K562 (cell line): ENCODE data around the gene ABLIM1. TPM values are rescaled to one million over a fixed set of nuclear protein-coding genes. Genes with fewer than 3 reads are reported as not detected.

ENCODE experiments used
- ATAC-seq: fragments of 200-7000 bp; cut with Tn5 transposase; 3 replicates; pipeline ENCODE4 v1.9.1; 2020; ENCODE audit warnings: moderate library complexity
- BruUV-seq: library from RNA; stranded (reverse); fragments of 400-500 nt; replicated peaks from 2 replicates; lab custom pipeline; 2021; lab: Mats Ljungman, UMichigan
- CTCF ChIA-PET: fragments of 300-600 bp; formaldehyde crosslinking; extraction: SDS; loops from one replicate; lab custom pipeline; 2021; ENCODE audit warnings: low intra/inter-chr PET ratio; lab: Yijun Ruan, JAX
- POLR2A ChIA-PET: fragments of 300-600, 350-650 bp; sonication (Branson Sonifier 250); formaldehyde crosslinking; extraction: SDS; loops from one replicate; lab custom pipeline; 2021; ENCODE audit warnings: antibody characterized with exemption, inconsistent platforms; lab: Yijun Ruan, JAX
- DNase-seq, 4 experiments: peaks; one replicate each; pipeline versions ENCODE4 v3.0.0 to v3.0.0-alpha.2; 2011 to 2018; ENCODE audit warnings: low spot score in 3 of 4, mixed read lengths in 3 of 4; ENCODE audit errors: extremely low read depth in 1 of 4
- FAIRE-seq: peaks from 2 replicates; lab custom pipeline; 2011; peaks lifted over from hg19 to GRCh38; lab: Jason Lieb, UNC
- H2AFZ ChIP-seq: 2 replicates; pipeline ENCODE4 v1.6.0; 2011; ENCODE audit warnings: low read depth, low read length, control low read depth, inconsistent platforms
- H3K27ac ChIP-seq: fragments of 200-600 bp; 3 replicates; pipeline ENCODE4 v1.8.0; 2011; ENCODE audit warnings: low read depth, mild to moderate bottlenecking, control low read depth, inconsistent platforms, low read length, moderate library complexity, mixed read lengths; ENCODE audit errors: extremely low read depth
- H3K27me3 ChIP-seq, 2 experiments: fragments of 300-600 bp in 1 of 2; 2 replicates in 1 of 2; 3 replicates in 1 of 2; pipeline versions ENCODE4 v1.6.0 to v1.8.0; 2011; ENCODE audit warnings: inconsistent platforms in 2 of 2, low read length in 2 of 2, mild to moderate bottlenecking in 1 of 2, mixed read lengths in 1 of 2, moderate library complexity in 1 of 2; ENCODE audit not compliant: control insufficient read depth in 2 of 2, insufficient read depth in 2 of 2
- H3K36me3 ChIP-seq: fragments of 300-600 bp; 3 replicates; pipeline ENCODE4 v1.8.0; 2011; ENCODE audit warnings: mild to moderate bottlenecking, low read length, inconsistent platforms; ENCODE audit not compliant: control insufficient read depth, insufficient read depth
- H3K4me1 ChIP-seq, 2 experiments: fragments of 200-600 bp in 1 of 2; replicated peaks in 1 of 2; 2 replicates in 1 of 2; 3 replicates in 1 of 2; pipeline versions ENCODE4 v1.5.1 to v1.8.0; 2011; ENCODE audit warnings: inconsistent platforms in 2 of 2, low read length in 2 of 2, mild to moderate bottlenecking in 1 of 2, mixed read lengths in 1 of 2, moderate library complexity in 1 of 2; ENCODE audit not compliant: control insufficient read depth in 2 of 2, insufficient read depth in 2 of 2
- H3K4me2 ChIP-seq: 2 replicates; pipeline ENCODE4 v1.6.1; 2011; ENCODE audit warnings: low read length, control low read depth, inconsistent platforms, mixed read lengths; ENCODE audit not compliant: insufficient read depth
- H3K4me3 ChIP-seq: fragments of 200-600 bp; sonication (generic), shearing (Covaris generic); 2 replicates; pipeline ENCODE4 v1.5.1; 2016; ENCODE audit warnings: control low read depth, inconsistent platforms
- H3K79me2 ChIP-seq: fragments of 200-600 bp; 3 replicates; pipeline ENCODE4 v1.8.0; 2011; ENCODE audit warnings: low read length, inconsistent platforms; ENCODE audit not compliant: control insufficient read depth, insufficient read depth
- H3K9ac ChIP-seq, 2 experiments: 2 replicates each; pipeline versions ENCODE4 v1.6.0 to v1.6.1; 2011; ENCODE audit warnings: low read depth in 2 of 2, low read length in 2 of 2, control low read depth in 1 of 2, inconsistent platforms in 1 of 2, mild to moderate bottlenecking in 1 of 2, mixed read lengths in 1 of 2; ENCODE audit not compliant: insufficient read depth in 1 of 2
- H3K9me1 ChIP-seq: one replicate; pipeline ENCODE4 v1.6.0; 2011; ENCODE audit warnings: inconsistent platforms, mild to moderate bottlenecking, low read length, moderate library complexity; ENCODE audit not compliant: control insufficient read depth, insufficient read depth
- H3K9me3 ChIP-seq: replicated peaks from 2 replicates; pipeline ENCODE4 v1.5.1; 2011; ENCODE audit warnings: low read depth, low read length, inconsistent platforms; ENCODE audit not compliant: control insufficient read depth, insufficient read depth
- H4K20me1 ChIP-seq: replicated peaks from 2 replicates; pipeline ENCODE4 v1.6.1; 2011; ENCODE audit warnings: low read length, inconsistent platforms, mixed read lengths; ENCODE audit not compliant: control insufficient read depth, insufficient read depth
- CBX3 ChIP-seq, 2 experiments: IDR thresholded peaks; 1 replicate in 1 of 2; 2 replicates in 1 of 2; pipeline ENCODE4 v1.6.1; 2012; ENCODE audit warnings: inconsistent platforms in 2 of 2, low read length in 2 of 2, borderline replicate concordance in 1 of 2, control low read depth in 1 of 2
- CREB1 ChIP-seq, 2 experiments: sonication (generic) in 1 of 2; formaldehyde crosslinking in 1 of 2; IDR thresholded peaks; 2 replicates each; pipeline versions ENCODE4 v1.6.1 to v1.8.0; 2012 to 2022; ENCODE audit warnings: inconsistent platforms in 1 of 2, mild to moderate bottlenecking in 1 of 2, missing genetic modification reagents in 1 of 2, moderate library complexity in 1 of 2
- DNMT1 ChIP-seq: fragments of 450-650 bp; IDR thresholded peaks from 2 replicates; pipeline ENCODE4 v1.6.1; 2016; ENCODE audit warnings: antibody characterized with exemption, mild to moderate bottlenecking
- HDAC3 ChIP-seq: fragments of 450-650 bp; IDR thresholded peaks from 2 replicates; pipeline ENCODE4 v1.6.1; 2018; ENCODE audit warnings: borderline replicate concordance, mild to moderate bottlenecking, moderate library complexity; ENCODE audit not compliant: partially characterized antibody
- NFE2L1 ChIP-seq: fragments of 450-650 bp; IDR thresholded peaks from 2 replicates; pipeline ENCODE4 v1.6.1; 2016; ENCODE audit warnings: missing genetic modification characterization, low read depth, mild to moderate bottlenecking, missing compliant biosample characterization, moderate library complexity, borderline replicate concordance
- SMAD2 ChIP-seq: fragments of 150-350 bp; IDR thresholded peaks from 2 replicates; pipeline ENCODE4 v1.6.1; 2014; ENCODE audit warnings: low read depth, mild to moderate bottlenecking, low read length
- TBL1XR1 ChIP-seq, 2 experiments: IDR thresholded peaks; 2 replicates each; pipeline ENCODE4 v1.6.1; 2012; ENCODE audit warnings: improper control_type of control experiment in 2 of 2, low read length in 2 of 2, mild to moderate bottlenecking in 1 of 2
- XRCC5 ChIP-seq: fragments of 200-400 bp; formaldehyde crosslinking; IDR thresholded peaks from 2 replicates; pipeline ENCODE4 v1.6.1; 2017; ENCODE audit warnings: low read depth, mild to moderate bottlenecking, low read length
- ZFP30 ChIP-seq: fragments of 250-450 bp; sonication (Bioruptor Pico); IDR thresholded peaks from 2 replicates; pipeline ENCODE4 v1.8.0; 2022; ENCODE audit warnings: moderate library complexity, mild to moderate bottlenecking, inconsistent platforms, borderline replicate concordance
- ZKSCAN3 ChIP-seq: fragments of 250-450 bp; sonication (Bioruptor Pico); IDR thresholded peaks from 2 replicates; pipeline ENCODE4 v1.4.0; 2020
- ZNF143 ChIP-seq: sonication (generic); formaldehyde crosslinking; IDR thresholded peaks from 2 replicates; pipeline ENCODE4 v1.9.0; 2022; ENCODE audit warnings: mild to moderate bottlenecking, missing genetic modification reagents
- ZNF239 ChIP-seq: fragments of 250-450 bp; sonication (Bioruptor Pico); IDR thresholded peaks from 2 replicates; pipeline ENCODE4 v1.4.0; 2020; ENCODE audit warnings: mild to moderate bottlenecking
- WGBS: fragments of 100-300 bp; shearing (Covaris generic); methylation state at CpG from one replicate; pipeline ENCODE4 v1.1.6; 2016; ENCODE audit warnings: low coverage, mixed read lengths; ENCODE audit not compliant: insufficient coverage; ENCODE audit errors: missing lambda C conversion rate; 5-methylcytosine and 5-hydroxymethylcytosine counted together
- in situ Hi-C: fragments of 300-500 bp; cut with MboI; formaldehyde crosslinking; loops from 4 replicates; pipeline ENCODE4 v1.15.0; 2018; ENCODE audit warnings: inconsistent platforms, mixed read lengths
- intact Hi-C: fragments of 100-400 bp; cut with micrococcal nuclease; formaldehyde crosslinking; loops from 2 replicates; pipeline ENCODE4 v1.14.2; 2022
- polyA plus RNA-seq, 8 experiments: library from polyadenylated mRNA; depleted of rRNA in 4 of 8; stranded (reverse) in 5 of 8; unstranded in 3 of 8; fragments of >200 nt; fragmentation: Nextera tagmentation in 2 of 8; fragmentation: Illumina TruSeq in 1 of 8; extraction: Ambion mirVana in 2 of 8; extraction: Trizol in 1 of 8; gene quantifications; 2 replicates each; pipeline versions ENCODE4 v1.2.1 to v1.2.3, GENCODE V29; 2011 to 2014; ENCODE audit warnings: inconsistent platforms in 1 of 8, missing spikeins in 1 of 8
- total RNA-seq, 7 experiments: library from RNA; depleted of rRNA in 6 of 7; stranded (reverse); fragments of >200 nt in 6 of 7; fragmentation: Illumina TruSeq in 2 of 7; extraction: Trizol in 2 of 7; gene quantifications; 2 replicates each; pipeline versions ENCODE4 v1.2.1 to v1.2.3, GENCODE V29; 2011 to 2021; ENCODE audit warnings: low replicate concordance in 1 of 7

Gene ABLIM1
- total and polyA plus RNA-seq, 9 of the 15 experiments (the other 6 are each of a cell fraction or from before 2014, with no cell fraction given), result 0.07 to 0.49 (median 0.14) TPM; not detected in 6

DNA sequence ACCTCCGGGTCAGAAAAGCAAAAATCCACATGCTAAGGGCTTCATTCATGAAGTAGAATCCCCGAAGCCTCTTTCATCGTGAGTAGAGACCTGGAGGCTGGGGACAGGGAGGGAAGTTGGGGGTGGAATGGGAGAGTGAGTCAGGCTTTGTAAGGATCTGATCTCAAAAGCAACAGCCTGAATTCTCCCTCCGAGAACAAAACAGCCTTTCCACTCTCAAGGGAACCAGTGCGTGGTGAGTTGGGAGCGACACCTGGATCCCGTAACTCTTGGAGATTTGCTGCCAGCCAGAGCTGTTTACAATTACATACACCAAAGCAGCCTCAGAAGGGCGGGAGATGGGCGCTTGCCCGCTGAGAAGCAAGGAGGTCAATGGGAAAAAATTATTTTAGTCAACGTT lies 264.6 kb downstream of the ABLIM1 start:
- Histone ChIP-seq H3K9me1 (no peaks in the 10 kb centered on the region), H3K4me1 (no peaks in the 10 kb centered on the region), H3K9ac (no peak overlapping the region), H2AFZ (no peak overlapping the region), H4K20me1 (no peaks in the 10 kb centered on the region), H3K27ac (no peak overlapping the region), H3K36me3 (no peaks in the 10 kb centered on the region), H3K9me3 (no peaks in the 10 kb centered on the region), H3K79me2 (no peaks in the 10 kb centered on the region), H3K27me3 (peaks cover 0 to 18% of the 10 kb centered on the region in 2 experiments; a peak in 2 of 5 replicates), H3K4me3 (no peak overlapping the region), H3K4me2 (no peak overlapping the region)
- in situ Hi-C loops, result no loop called here
- BruUV-seq, result no TSS peak
- no peak for TF ChIP-seq TBL1XR1 (IDR thresholded peaks at IDR 0.05; ENCODE audit: low read length in 2 of 2)
- TF ChIP-seq SMAD2, result no peak
- TF ChIP-seq ZFP30 (CRISPR knock-in tag), result no peak
- no peak for TF ChIP-seq HDAC3
- TF ChIP-seq CREB1 (IDR thresholded peaks at IDR 0.05), result no peak
- no peak for TF ChIP-seq CREB1 (CRISPR knock-in tag; IDR thresholded peaks at IDR 0.05)
- TF ChIP-seq ZKSCAN3 (CRISPR knock-in tag), result no peak
- no peak for TF ChIP-seq NFE2L1
- TF ChIP-seq DNMT1, result no peak
- no peak for TF ChIP-seq ZNF143
- no peak for TF ChIP-seq XRCC5
- TF ChIP-seq CBX3 (IDR thresholded peaks at IDR 0.05; ENCODE audit: borderline replicate concordance in 1 of 2, low read length in 2 of 2), result no peak
- no peak for TF ChIP-seq ZNF239 (CRISPR knock-in tag)
- POLR2A ChIA-PET, result no interaction called here
- intact Hi-C loops, result no loop called here
- 2% methylated on average over 11 of the region's 11 CpGs for WGBS
- CTCF ChIA-PET, result no interaction called here
- no peak for ATAC-seq
- DNase-seq, result no peak
- FAIRE-seq, result no peak
